HG02938 (cell line): Measurements from ENCODE around the gene TMEM87A.

ENCODE experiments used
- ATAC-seq: cut with Tn5 transposase; IDR thresholded peaks from one replicate; pipeline ENCODE4 v1.9.1; 2021; ENCODE audit warnings: mild to moderate bottlenecking, moderate library complexity; ENCODE audit not compliant: unreplicated experiment

TMEM87A gene

GRCh38 chr15:42163947-42164550 lies 109.2 kb downstream of the TMEM87A start:
- ATAC-seq: no peak

GRCh38 chr15:42163291-42163690 lies 109.9 kb downstream of the TMEM87A start:
- ATAC-seq: no peak
